Psoas muscle (tissue), 8 donors: ENCODE data around the gene SLC35G2. TPM values are rescaled to one million over a fixed set of nuclear protein-coding genes. Genes with fewer than 3 reads are reported as not detected.
"Not testable (repeated sequence)": the region's sequence is repeated elsewhere in the genome, so short reads cannot be mapped to it uniquely, and the experiment has no call there.

ENCODE experiments used
- ATAC-seq, 4 donors: fragments of 200-7000 bp; cut with Tn5 transposase; one replicate each; pipeline ENCODE4 v1.9.1; 2020; ENCODE audit warnings: moderate library complexity in 3 of 4, mild to moderate bottlenecking in 2 of 4
- DNase-seq, 2 donors: peaks; one replicate each; pipeline ENCODE4 v3.0.0-alpha.2; 2020
- H3K27ac ChIP-seq: fragments of 200-600 bp; one replicate; pipeline ENCODE4 v1.8.0; 2022
- H3K27me3 ChIP-seq, 3 donors: fragments of 200-600 bp in 1 of 3; one replicate each; pipeline versions ENCODE4 v1.6.1 to v1.8.0; 2013 to 2022; ENCODE audit warnings: low read length in 2 of 3, mild to moderate bottlenecking in 2 of 3, moderate library complexity in 1 of 3; ENCODE audit not compliant: insufficient read depth in 3 of 3
- H3K36me3 ChIP-seq, 2 donors: fragments of 200-600 bp in 1 of 2; one replicate each; pipeline versions ENCODE4 v1.6.1 to v1.8.0; 2013 to 2022; ENCODE audit warnings: low read depth in 1 of 2, mild to moderate bottlenecking in 1 of 2, moderate library complexity in 1 of 2; ENCODE audit not compliant: insufficient read depth in 1 of 2
- H3K4me1 ChIP-seq: fragments of 200-600 bp; one replicate; pipeline ENCODE4 v1.8.0; 2022
- H3K4me3 ChIP-seq: fragments of 200-600 bp; one replicate; pipeline ENCODE4 v1.8.0; 2022; ENCODE audit warnings: mild to moderate bottlenecking
- H3K9me3 ChIP-seq: fragments of 200-600 bp; one replicate; pipeline ENCODE4 v1.8.0; 2022
- CTCF ChIP-seq: fragments of 200-600 bp; IDR thresholded peaks from one replicate; pipeline ENCODE4 v1.8.0; 2022; ENCODE audit warnings: antibody characterized with exemption
- WGBS, 3 donors: extraction: QIAGEN DNeasy Blood & Tissue Kit; methylation state at CpG; one replicate each; pipeline versions ENCODE4 v1.1.6 to v1.1.7; 2013; 5-methylcytosine and 5-hydroxymethylcytosine counted together
- intact Hi-C, 2 donors: fragments of 100-400 bp; cut with DNase I; formaldehyde crosslinking; loops; one replicate each; pipeline versions ENCODE4 v1.11.0 to v1.14.2; 2022
- polyA plus RNA-seq, 3 donors: library from polyadenylated mRNA; stranded (reverse); fragments of 200-250 nt; gene quantifications; one replicate each; pipeline ENCODE4 v1.2.3, GENCODE V29; 2013
- total RNA-seq, 4 donors: library from RNA; stranded (reverse); fragmentation: NEBNext Ultra II Directional in 2 of 4; extraction: Animal tissue kit (Norgen Biotek cat#: 25700) in 2 of 4; gene quantifications; one replicate each; pipeline versions ENCODE4 v1.2.1 to v1.2.4, GENCODE V29; 2021 to 2023
- donor health status: healthy with polysubstance abuse.
- donor health status: DM: no; HTN: no; CAD: no; lungs with moderate emphysema.
- donor health status: Bipolar disorder and iron deficiency.
- donor health status: healthy.
- donor health status: DM: yes; HTN: yes; CAD: no.
- donor health status: DM: no; HTN: no; CAD: no.
- donor health status: DM: no; HTN: no; CAD: no.
- donor health status: DM: yes; HTN: yes; CAD: no.

Gene SLC35G2
- total and polyA plus RNA-seq, 7 donors = 0.69 to 2.5 (median 1.5) TPM

- H3K4me1 ChIP-seq = peaks cover 4% of the 10 kb centered on the region
- intact Hi-C loops = no loop called here
- H3K27me3 ChIP-seq = no peaks in the 10 kb centered on the region
- no peak for TF ChIP-seq CTCF
- no peak for DNase-seq
- 80 to 90% (median 85%) methylated on average over 2 of the region's 2 CpGs for WGBS, 3 donors
- H3K4me3 ChIP-seq = no peak overlapping the region
- H3K27ac ChIP-seq = no peak overlapping the region
- H3K36me3 ChIP-seq = no peaks in the 10 kb centered on the region
- peaks cover 18% of the 10 kb centered on the region for H3K9me3 ChIP-seq
- ATAC-seq = no peak
Measured at GRCh38 chr3:136899622-136900158, 80.8 kb downstream of the SLC35G2 start.

- H3K27ac ChIP-seq, intact Hi-C loops, H3K4me1 ChIP-seq, H3K4me3 ChIP-seq, H3K36me3 ChIP-seq, DNase-seq, ATAC-seq, H3K27me3 ChIP-seq: not testable (repeated sequence)
- H3K9me3 ChIP-seq = peaks cover 18% of the 10 kb centered on the region
- 79 to 96% (median 82%) methylated on average over 1 of the region's 1 CpG for WGBS, 3 donors
Measured at GRCh38 chr3:136900694-136901093, 81.8 kb downstream of the SLC35G2 start.

GRCh38 chr3:136901391-136901790 is 82.5 kb downstream of the SLC35G2 start:
- intact Hi-C loops = no loop called here
- Histone ChIP-seq H3K27me3 (no peaks in the 10 kb centered on the region), H3K27ac (no peak overlapping the region), H3K4me3 (no peak overlapping the region), H3K4me1 (peaks cover 8% of the 10 kb centered on the region), H3K9me3 (peaks cover 18% of the 10 kb centered on the region), H3K36me3 (no peaks in the 10 kb centered on the region)
- ATAC-seq = no peak
- TF ChIP-seq CTCF = no peak
- DNase-seq = no peak
- 78 to 90% (median 81%) methylated on average over 3 of the region's 3 CpGs for WGBS, 3 donors

- DNase-seq, H3K27ac ChIP-seq, H3K36me3 ChIP-seq, intact Hi-C loops, H3K4me1 ChIP-seq, H3K27me3 ChIP-seq, ATAC-seq, H3K4me3 ChIP-seq: not testable (repeated sequence)
- 92 to 97% (median 95%) methylated on average over 1 of the region's 1 CpG for WGBS, 3 donors
- peaks cover 18% of the 10 kb centered on the region for H3K9me3 ChIP-seq
Measured at GRCh38 chr3:136902530-136902929, 83.6 kb downstream of the SLC35G2 start.

GRCh38 chr3:136903899-136904298 is 85.0 kb downstream of the SLC35G2 start:
- peaks cover 18% of the 10 kb centered on the region for H3K9me3 ChIP-seq
- no peaks in the 10 kb centered on the region for H3K36me3 ChIP-seq
- intact Hi-C loops = no loop called here
- WGBS, 3 donors = 0 to 57% (median 2%) methylated on average over 1 of the region's 1 CpG
- H3K27ac ChIP-seq = no peak overlapping the region
- no peaks in the 10 kb centered on the region for H3K27me3 ChIP-seq
- TF ChIP-seq CTCF = no peak
- no peak overlapping the region for H3K4me3 ChIP-seq
- peaks cover 17% of the 10 kb centered on the region for H3K4me1 ChIP-seq
- DNase-seq (no peak), ATAC-seq (no peak)

- ATAC-seq = no peak
- no peak for DNase-seq
- Histone ChIP-seq H3K27ac (no peak overlapping the region), H3K9me3 (peaks cover 18% of the 10 kb centered on the region), H3K4me1 (peaks cover 24% of the 10 kb centered on the region), H3K4me3 (no peak overlapping the region), H3K36me3 (no peaks in the 10 kb centered on the region), H3K27me3 (no peaks in the 10 kb centered on the region)
- 73 to 84% (median 75%) methylated on average over 4 of the region's 4 CpGs for WGBS, 3 donors
- intact Hi-C loops = loop anchor here in 1 of 2 donors (5.0 kb wide), 1 partner anchor 32 kb away; no protein-coding TSS in a partner anchor
- TF ChIP-seq CTCF = no peak
Measured at GRCh38 chr3:136904746-136905145, 85.8 kb downstream of the SLC35G2 start.
